Adrenal gland (tissue), 5 donors: ENCODE measurements around the gene FBXO2.

Experiments
- CTCF ChIP-seq, 6 experiments: fragments of 450-650 bp in 4 of 6; fragments of 200-600 bp in 2 of 6; sonication (generic) in 1 of 6; IDR thresholded peaks; 1 replicate in 5 of 6; 2 replicates in 1 of 6; pipeline versions ENCODE4 v1.5.1 to v1.8.0; 2016 to 2021; ENCODE audit warnings: antibody characterized with exemption in 6 of 6, mild to moderate bottlenecking in 2 of 6, moderate library complexity in 1 of 6
- POLR2A ChIP-seq, 2 donors: fragments of 450-650 bp; IDR thresholded peaks; one replicate each; pipeline ENCODE4 v1.6.1; 2017; ENCODE audit warnings: antibody characterized with exemption in 2 of 2, mild to moderate bottlenecking in 2 of 2, moderate library complexity in 1 of 2
- donor health status: DM: no; HTN: no; CAD: no.

GRCh38 chr1:11652203-11652780 lies 1.9 kb downstream of the FBXO2 start:
- no peak for TF ChIP-seq CTCF (IDR thresholded peaks at IDR 0.05)
- no peak for TF ChIP-seq POLR2A (IDR thresholded peaks at IDR 0.05)
